Central memory CD8-positive, alpha-beta T cell (primary cell): ENCODE results near the gene SINHCAF.

Experiments used
- ATAC-seq: fragments of 150-1000 bp; cut with Tn5 transposase; replicated peaks from 2 replicates; pipeline ENCODE4 v1.10.0; 2022; ENCODE audit warnings: mild to moderate bottlenecking, moderate FRiP score, moderate number of reproducible peaks; ENCODE audit not compliant: poor library complexity, severe bottlenecking; ENCODE audit errors: extremely low read depth
- DNase-seq, 2 donors: peaks; one replicate each; pipeline ENCODE4 v3.0.0; 2021; ENCODE audit warnings: low spot score in 2 of 2
- H3K27ac Mint-ChIP-seq: one replicate; pipeline ENCODE4 v1.8.0; 2022; ENCODE audit warnings: low read depth, mild to moderate bottlenecking, moderate library complexity, mixed read lengths
- H3K27me3 Mint-ChIP-seq: one replicate; pipeline ENCODE4 v1.8.0; 2022; ENCODE audit warnings: mixed read lengths
- H3K36me3 Mint-ChIP-seq: one replicate; pipeline ENCODE4 v1.8.0; 2022; ENCODE audit warnings: mild to moderate bottlenecking, moderate library complexity, mixed read lengths; ENCODE audit not compliant: insufficient read depth
- H3K4me1 Mint-ChIP-seq: one replicate; pipeline ENCODE4 v1.8.0; 2022; ENCODE audit warnings: mixed read lengths
- H3K4me3 Mint-ChIP-seq: one replicate; pipeline ENCODE4 v1.8.0; 2022; ENCODE audit warnings: mild to moderate bottlenecking, moderate library complexity, mixed read lengths
- H3K9me3 Mint-ChIP-seq: one replicate; pipeline ENCODE4 v1.8.0; 2022; ENCODE audit warnings: mixed read lengths

SINHCAF gene

DNA sequence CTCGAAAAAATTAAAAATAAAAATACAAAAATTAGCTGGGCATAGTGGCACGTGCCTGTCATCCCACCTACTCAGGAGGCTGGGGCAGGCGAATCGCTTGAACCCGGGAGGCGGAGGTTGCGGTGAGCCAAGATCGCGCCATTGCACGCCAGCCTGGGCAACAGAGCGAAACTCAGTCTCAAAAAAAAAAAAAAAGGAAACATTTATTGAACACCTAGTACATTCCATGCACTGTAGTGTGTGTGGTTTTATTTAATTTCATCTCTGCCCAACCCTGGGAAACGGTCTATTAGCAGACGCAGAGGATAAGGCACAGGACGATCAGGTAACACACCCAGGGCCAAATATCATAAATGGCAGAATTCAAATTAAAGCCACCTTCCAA, 35.8 kb upstream of the SINHCAF start:
- Mint-ChIP-seq H3K4me1 (peaks cover 12% of the 10 kb centered on the region), H3K36me3 (no peaks in the 10 kb centered on the region)

DNA sequence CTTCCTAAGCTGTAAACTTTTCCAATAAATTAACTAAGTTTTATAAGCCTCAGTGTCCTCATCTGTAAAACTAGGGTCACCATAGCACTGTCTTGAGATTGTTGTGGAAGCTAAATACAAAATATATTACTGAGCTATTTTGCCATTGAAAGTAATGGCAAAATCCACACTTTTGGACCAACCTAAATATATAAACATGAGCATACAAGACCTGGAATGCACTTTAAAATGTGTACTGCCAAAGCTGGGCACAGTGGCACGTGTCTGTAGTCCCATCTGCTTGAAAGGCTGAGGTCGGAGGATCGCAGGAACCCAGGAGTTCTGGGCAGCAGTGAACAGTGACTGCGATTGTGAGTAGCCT, 29.8 kb upstream of the SINHCAF start:
- no peak overlapping the region for H3K4me3 Mint-ChIP-seq
- H3K27ac Mint-ChIP-seq = no peak overlapping the region
- no peaks in the 10 kb centered on the region for H3K9me3 Mint-ChIP-seq
- peaks cover 11% of the 10 kb centered on the region for H3K27me3 Mint-ChIP-seq
- H3K4me1 Mint-ChIP-seq = no peaks in the 10 kb centered on the region
- DNase-seq (no peak), ATAC-seq (no peak)
- no peaks in the 10 kb centered on the region for H3K36me3 Mint-ChIP-seq

More for the DNA sequence above, 35.8 kb upstream of the SINHCAF start:
- ATAC-seq (no peak), DNase-seq (no peak)
- Mint-ChIP-seq H3K4me3 (no peak overlapping the region), H3K27ac (peak overlapping the region; percentile 29), H3K9me3 (no peaks in the 10 kb centered on the region), H3K27me3 (no peaks in the 10 kb centered on the region)

DNA sequence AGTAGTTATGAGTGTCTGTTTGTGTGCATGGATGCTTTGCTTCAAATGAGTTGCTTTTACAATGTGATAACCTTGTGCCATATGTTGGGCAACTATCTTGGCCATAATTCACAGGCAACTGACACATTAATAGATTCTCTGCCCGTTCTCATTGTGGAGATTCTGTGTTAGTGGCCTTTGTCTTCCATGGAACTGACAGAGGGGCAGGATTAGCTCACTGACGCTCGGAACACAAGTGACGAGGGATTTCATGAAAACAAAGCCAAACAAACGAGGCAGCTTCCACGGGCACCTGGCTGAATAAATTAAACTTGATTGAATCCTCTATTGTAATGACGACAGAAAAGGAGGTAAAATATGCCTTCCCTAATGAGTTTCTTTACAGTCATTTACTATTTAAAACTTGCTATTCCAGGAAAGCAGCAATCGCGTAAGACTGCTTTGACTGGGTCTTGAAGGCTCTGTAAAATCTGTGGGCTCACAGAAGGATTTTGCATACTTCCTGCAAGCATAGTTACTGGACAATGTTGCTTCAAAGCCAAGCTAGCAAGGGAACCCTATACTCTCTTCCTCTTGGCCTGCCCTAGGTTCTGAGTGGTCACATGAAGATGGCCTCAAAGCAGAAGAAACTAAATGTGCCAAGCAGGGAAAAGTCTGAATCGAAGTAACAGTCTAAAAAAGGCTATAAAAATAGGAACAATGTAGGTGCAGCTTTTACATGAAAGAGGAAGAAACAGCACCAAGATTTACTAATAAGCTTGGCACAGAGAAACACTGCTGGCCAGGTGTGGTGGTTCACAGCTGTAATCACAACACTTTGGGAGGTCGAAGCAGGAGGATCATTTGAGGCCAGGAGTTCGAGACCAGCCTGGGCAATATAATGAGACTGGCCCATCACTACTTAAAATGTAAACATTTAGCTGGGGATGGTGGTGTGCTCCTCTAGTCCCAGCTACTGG, 28.1 kb upstream of the SINHCAF start:
- Mint-ChIP-seq H3K9me3 (no peaks in the 10 kb centered on the region), H3K27me3 (peaks cover 11% of the 10 kb centered on the region), H3K27ac (no peak overlapping the region), H3K36me3 (no peaks in the 10 kb centered on the region), H3K4me3 (no peak overlapping the region), H3K4me1 (no peaks in the 10 kb centered on the region)
- ATAC-seq = no peak
- DNase-seq = no peak

DNA sequence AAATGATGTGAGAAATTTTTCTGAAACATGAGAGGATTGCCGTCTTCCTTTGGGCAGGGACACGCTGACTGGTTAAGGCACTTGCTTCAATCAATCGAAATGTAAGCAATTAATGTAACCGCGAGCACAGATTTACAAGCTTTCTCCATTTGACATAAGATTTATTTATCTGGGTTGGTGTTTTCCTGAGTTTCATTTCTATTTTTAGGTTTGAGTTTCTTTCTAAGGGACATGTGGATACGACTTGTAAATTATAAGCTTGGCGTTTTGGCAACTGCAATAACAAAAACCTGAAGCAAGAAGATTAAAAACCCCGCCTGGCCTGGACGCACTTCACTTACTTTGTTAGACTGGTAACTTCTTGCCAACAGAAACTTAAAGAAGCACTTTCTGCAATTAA, 20.3 kb upstream of the SINHCAF start:
- no peak overlapping the region for H3K4me3 Mint-ChIP-seq
- no peaks in the 10 kb centered on the region for H3K36me3 Mint-ChIP-seq
- no peak for ATAC-seq
- no peaks in the 10 kb centered on the region for H3K4me1 Mint-ChIP-seq
- no peaks in the 10 kb centered on the region for H3K27me3 Mint-ChIP-seq
- no peak overlapping the region for H3K27ac Mint-ChIP-seq
- H3K9me3 Mint-ChIP-seq = no peaks in the 10 kb centered on the region
- DNase-seq = no peak

- ATAC-seq (no peak), DNase-seq (no peak)
- Mint-ChIP-seq H3K36me3 (no peaks in the 10 kb centered on the region), H3K4me1 (no peaks in the 10 kb centered on the region), H3K27me3 (no peaks in the 10 kb centered on the region), H3K4me3 (no peak overlapping the region), H3K27ac (no peak overlapping the region), H3K9me3 (no peaks in the 10 kb centered on the region)
These were observed 17.2 kb upstream of the SINHCAF start for GRCh38 chr12:31343139-31343538.

DNA sequence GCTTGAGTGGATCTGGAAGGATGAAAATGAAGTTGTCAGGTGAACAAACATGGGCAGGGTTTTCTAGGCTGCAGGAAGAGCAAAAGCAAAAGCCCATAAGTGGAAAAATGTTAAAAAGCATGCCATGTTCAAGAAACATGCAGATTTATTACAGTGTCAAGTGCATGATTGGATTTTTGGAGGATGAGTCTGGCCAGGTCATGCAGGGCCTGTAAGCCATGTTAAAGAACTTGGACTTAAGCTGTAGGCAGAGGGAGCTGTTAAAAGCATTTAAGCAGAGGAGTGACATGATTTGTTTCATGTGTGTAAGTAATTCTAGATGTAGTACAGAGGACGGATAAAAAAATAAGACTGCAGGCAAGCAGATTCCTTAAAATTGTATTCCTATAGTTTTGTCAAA, 16.3 kb upstream of the SINHCAF start:
- no peak for ATAC-seq
- no peak overlapping the region for H3K4me3 Mint-ChIP-seq
- H3K9me3 Mint-ChIP-seq = no peaks in the 10 kb centered on the region
- H3K27me3 Mint-ChIP-seq = no peaks in the 10 kb centered on the region
- H3K36me3 Mint-ChIP-seq = no peaks in the 10 kb centered on the region
- H3K27ac Mint-ChIP-seq = no peak overlapping the region
- H3K4me1 Mint-ChIP-seq = no peaks in the 10 kb centered on the region
- DNase-seq = no peak

DNA sequence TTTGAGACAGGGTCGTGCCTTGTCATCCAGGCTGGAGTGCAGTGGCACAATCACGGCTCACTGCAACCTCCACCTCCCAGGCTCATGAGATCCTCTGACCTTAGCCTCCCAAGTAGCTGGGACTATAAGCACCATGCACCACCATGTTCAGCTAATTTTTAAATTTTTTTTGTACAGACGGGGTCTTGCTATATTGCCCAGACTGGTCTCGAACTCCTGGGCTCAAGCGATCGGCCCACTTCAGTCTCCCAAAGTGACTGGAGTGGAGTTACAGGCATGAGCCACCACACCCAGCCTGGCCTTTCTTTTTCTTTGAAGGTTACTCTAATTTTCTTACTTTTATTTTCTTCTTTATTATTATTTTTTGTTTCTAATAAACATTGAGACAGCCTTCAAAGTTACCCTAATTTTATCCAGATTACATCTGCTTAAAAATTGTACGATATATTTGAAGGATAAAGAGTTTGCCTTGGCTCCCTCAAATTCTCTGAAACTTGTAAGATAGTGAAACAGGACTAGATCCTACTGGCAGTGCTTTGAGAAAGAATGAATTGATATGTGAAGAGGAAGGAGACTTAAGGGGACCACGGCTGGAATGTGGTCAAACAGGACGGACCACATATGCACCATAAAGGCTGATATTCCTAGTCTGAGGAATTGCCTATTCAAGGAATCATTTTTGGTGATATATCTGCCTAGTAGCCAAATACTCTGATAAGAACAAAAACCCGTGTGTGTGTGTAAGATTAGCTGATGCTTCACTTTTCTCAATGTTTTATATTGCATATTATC, 14.1 kb upstream of the SINHCAF start:
- H3K36me3 Mint-ChIP-seq = no peaks in the 10 kb centered on the region
- H3K4me1 Mint-ChIP-seq = no peaks in the 10 kb centered on the region
- ATAC-seq = no peak
- H3K9me3 Mint-ChIP-seq = no peaks in the 10 kb centered on the region
- no peak overlapping the region for H3K4me3 Mint-ChIP-seq
- H3K27me3 Mint-ChIP-seq = no peaks in the 10 kb centered on the region
- no peak overlapping the region for H3K27ac Mint-ChIP-seq
- DNase-seq = no peak

GRCh38 chr12:31337952-31338351, 12.0 kb upstream of the SINHCAF start:
- Mint-ChIP-seq H3K9me3 (no peaks in the 10 kb centered on the region), H3K4me1 (no peaks in the 10 kb centered on the region), H3K27ac (no peak overlapping the region), H3K36me3 (no peaks in the 10 kb centered on the region), H3K27me3 (no peaks in the 10 kb centered on the region), H3K4me3 (no peak overlapping the region)
- DNase-seq = no peak
- ATAC-seq = no peak

DNA sequence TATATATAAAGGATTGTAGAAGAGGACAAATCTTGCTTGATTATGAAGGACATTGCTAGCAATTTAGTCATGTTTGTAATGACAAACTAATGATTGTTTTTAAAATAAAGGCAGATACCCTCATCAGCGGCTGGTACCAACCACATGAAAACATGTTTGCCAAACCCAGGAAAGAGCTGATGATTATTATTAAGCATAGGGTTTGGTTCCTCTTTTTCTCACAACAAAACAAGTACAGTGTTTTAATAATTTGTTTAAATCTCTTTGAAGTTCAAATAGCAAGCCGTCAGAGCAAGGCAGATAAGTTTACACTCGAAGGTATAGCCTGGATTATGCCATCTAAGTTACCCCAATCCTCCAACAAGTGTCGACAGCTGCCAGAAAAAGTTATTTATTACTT, 5.3 kb upstream of the SINHCAF start:
- Mint-ChIP-seq H3K27me3 (no peaks in the 10 kb centered on the region), H3K36me3 (no peaks in the 10 kb centered on the region), H3K9me3 (no peaks in the 10 kb centered on the region), H3K4me1 (peaks cover 6% of the 10 kb centered on the region), H3K27ac (no peak overlapping the region), H3K4me3 (no peak overlapping the region)
- no peak for ATAC-seq
- DNase-seq = no peak

DNA sequence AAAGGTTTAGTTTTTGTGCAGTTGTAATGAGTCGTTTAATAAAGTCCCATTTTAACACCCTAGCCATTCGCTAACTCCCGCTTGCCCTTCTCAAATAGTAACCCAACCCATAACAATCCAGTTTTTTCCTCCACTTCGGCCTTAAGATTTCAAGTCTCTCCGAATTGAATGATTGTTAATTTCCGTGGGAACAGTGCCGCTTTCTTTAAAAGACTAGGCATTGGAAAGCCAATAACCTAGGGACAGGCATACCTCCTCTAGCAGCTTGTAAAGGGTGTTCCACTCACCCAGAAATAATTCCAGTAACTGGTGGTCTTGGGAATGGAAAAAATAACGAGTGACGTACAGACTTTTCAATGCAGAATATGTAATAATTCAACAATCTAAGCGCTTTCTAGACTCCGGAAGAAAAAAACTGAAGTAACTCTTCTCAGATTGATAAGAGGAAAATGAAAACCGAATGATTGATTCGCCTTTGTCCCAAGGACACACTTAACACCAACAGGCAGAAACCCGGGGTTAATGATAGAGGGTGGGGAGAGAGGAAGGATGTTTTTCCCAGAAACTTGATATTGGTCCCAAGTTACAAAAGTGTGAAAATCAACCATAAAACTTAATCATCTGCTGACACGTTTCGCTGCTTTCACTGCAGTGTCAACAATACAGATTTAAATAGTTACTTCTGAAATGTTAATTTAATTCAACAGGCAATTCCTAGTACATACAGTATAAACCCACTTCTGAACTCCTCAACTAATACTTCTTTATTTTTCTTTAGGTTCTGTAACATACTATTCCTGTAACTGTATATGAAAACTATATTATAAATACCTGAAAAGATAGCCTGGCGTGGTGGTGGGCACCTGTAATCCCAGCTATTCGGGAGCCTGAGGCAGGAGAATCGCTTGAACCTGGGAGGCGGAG, 1.0 kb upstream of the SINHCAF start:
- no peak for ATAC-seq
- H3K27me3 Mint-ChIP-seq = no peaks in the 10 kb centered on the region
- peaks cover 23% of the 10 kb centered on the region for H3K36me3 Mint-ChIP-seq
- peak overlapping the region; percentile 83 for H3K4me3 Mint-ChIP-seq
- peak overlapping the region; percentile 91 for H3K27ac Mint-ChIP-seq
- H3K4me1 Mint-ChIP-seq = peaks cover 29% of the 10 kb centered on the region
- H3K9me3 Mint-ChIP-seq = no peaks in the 10 kb centered on the region
- DNase-seq = no peak

DNA sequence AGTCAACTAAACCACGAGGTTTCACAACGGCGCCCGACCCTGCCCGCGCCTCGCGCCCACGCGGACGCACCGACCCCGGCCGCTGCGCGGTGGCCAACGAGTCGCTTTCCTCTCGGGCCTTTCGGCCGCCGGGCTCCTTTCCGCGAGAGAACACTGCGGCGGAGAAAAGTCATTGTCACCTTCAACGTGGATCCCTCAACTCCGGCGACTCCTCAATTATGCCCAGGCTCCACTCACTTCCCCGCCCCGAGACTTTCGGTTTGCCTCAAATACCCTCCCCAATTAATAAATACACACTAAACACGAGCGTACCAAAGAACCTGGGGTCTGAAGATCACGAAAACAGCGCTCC, 450 bp downstream of the SINHCAF start:
- Mint-ChIP-seq H3K4me3 (peak overlapping the region; percentile 83), H3K27me3 (no peaks in the 10 kb centered on the region), H3K36me3 (peaks cover 23% of the 10 kb centered on the region), H3K9me3 (no peaks in the 10 kb centered on the region), H3K4me1 (peaks cover 42% of the 10 kb centered on the region), H3K27ac (peak overlapping the region; percentile 91)
- DNase-seq = no peak
- ATAC-seq = no peak

- peak overlapping the region; percentile 83 for H3K4me3 Mint-ChIP-seq
- H3K9me3 Mint-ChIP-seq = no peaks in the 10 kb centered on the region
- H3K27ac Mint-ChIP-seq = peak overlapping the region; percentile 91
- H3K36me3 Mint-ChIP-seq = peaks cover 23% of the 10 kb centered on the region
- peak; percentile 17 to 34 for DNase-seq
- no peaks in the 10 kb centered on the region for H3K27me3 Mint-ChIP-seq
- H3K4me1 Mint-ChIP-seq = peaks cover 47% of the 10 kb centered on the region
- ATAC-seq = no peak
These were observed 966 bp downstream of the SINHCAF start for GRCh38 chr12:31324845-31325523.
